ENCODE results near the gene RC3H1.
"Not testable (repeated sequence)": the region's sequence is repeated elsewhere in the genome, so short reads cannot be mapped to it uniquely, and the experiment has no call there.

The RC3H1 gene

DNA sequence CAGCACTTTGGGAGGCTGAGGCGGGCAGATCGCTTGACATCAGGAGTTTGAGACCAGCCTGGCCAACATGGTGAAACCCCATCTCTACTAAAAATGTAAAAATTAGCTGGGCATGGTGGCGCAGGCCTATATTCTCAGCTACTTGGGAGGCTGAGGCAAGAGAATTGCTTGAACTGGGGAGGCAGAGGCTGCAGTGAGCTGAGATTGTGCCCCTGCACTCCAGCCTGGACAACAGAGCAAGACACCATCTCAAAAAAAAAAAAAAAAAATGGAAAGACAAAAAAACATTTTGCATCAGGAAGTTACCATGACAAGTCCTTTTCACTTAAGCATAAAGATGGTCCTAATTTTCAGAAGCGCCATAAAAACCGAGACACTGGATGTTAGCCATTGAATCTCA is 91.6 kb downstream of the RC3H1 start:
- DNase-seq: not testable (repeated sequence)

DNA sequence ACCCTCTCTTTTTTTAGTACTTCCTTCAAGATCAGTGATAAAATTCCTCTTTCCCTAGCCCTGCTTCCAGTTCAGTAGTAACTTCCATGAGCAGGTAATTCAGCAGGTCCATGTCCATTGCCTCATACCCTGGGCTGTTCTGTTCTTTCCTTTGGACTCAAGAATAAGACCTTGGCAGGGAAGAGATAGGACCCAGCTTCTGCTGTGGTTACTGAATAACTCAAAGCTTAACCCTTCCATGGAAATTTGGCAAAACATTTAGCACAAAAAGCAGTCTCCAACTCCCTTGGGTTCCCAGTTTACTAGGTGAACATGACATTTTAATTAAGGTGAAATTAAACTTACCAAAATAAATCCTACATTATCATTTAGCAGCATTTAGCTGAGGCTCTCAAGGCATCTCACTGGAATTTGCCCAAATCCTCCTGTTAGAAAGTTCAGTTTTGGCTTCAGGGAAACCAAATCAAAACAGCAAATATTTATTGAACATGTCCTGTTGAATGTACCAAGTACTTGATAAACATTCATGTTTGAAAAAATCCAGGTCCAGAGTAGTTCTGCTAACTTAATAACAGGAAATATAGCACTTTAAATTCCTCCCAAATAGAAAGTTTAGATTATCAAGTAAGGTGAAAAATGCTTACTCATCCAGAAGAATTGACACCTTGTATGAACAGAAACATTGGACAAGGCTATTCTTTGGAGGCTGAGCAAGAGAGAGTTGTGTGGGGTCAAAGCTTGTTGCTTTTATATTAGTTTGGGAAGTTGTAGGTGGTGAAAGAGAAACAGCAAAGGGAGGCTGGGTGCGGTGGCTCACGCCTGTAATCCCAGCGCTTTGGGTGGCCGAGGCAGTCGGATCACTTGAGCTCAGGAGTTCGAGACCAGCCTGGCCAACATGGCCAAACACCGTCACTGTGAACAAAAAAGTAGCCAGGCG is 96.6 kb downstream of the RC3H1 start:
- no peak for DNase-seq

DNA sequence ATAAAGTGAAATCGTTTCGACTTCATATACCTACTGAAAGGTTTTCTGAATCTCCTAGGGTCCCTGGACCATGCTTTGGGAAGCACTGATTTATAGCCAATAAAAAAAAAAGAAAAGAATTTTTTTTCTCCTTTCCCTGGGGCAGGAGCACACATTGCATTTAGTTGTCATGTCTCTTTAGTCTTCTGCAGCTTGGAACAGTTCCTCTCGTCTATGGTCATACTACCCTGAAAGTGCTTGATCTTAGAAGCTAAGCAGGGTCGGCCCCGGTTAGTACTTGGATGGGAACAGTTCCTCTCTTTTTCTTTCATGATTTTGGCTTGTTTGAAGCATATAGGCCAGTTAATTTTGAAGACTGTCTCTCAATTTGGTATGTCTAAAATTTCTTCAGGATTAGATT is 101.3 kb downstream of the RC3H1 start:
- no peak for DNase-seq

DNA sequence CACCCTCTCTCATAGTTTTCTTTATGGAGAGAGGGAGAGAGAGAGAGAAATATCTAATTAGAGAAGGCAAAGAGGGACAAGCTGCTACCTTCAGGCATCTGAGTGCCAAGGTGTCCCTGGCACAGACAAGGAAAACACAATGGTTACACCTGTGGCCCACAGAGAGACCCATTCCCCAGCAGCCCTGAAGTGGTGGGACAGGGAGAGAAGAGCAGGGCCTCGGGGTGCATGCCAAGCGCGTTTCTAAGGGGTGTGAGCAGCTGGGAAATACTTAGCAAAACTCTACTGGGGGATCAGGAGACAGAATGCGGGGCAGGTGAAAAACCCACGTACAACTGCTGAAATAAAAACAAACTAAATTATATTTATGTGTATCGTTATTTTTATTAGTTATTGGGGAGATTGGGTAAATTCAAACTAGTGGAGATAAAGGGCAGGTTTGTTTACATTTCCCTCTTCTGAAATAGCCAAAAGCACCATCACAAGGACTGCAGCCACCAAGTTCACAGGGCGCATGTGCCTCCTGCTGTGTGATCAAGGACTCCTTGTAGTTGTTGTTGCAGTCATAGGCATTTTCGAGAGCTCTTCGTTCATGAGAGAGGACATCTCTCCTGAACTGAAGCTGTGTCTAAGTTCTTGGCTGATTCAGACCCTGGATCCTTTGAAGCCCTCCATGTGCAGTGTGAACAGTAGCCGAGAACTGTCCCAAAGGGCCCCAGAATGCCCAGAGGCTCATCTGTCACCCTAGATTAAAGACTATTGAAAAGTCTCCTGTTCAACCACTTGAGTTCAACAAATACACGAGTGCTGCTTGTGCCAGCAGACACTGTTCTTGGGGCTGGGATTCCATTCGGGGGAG is 104.3 kb downstream of the RC3H1 start:
- no peak for DNase-seq

DNA sequence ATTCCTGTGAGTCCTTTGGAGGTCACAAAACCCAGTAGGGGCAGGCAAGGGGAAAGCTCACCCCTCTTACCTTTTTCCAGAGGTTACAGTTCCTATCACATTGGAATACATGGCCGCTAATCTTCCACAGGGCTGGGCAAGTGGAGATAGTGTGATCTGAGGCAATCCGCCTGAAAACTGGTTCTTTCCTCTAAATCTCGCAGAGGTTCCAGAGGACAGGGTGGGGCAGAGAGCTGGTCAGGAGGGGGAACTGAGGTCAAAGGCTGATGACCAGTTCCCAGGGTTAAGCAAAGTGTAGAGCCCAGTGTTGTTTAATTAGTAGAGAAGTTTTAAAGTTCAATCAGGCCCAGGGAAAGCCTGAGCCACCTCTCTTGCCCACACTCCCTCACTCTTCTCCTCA is 105.0 kb downstream of the RC3H1 start, which contains the start of gene SERPINC1:
TSS of gene SERPINC1 (minus strand) at position 179 of the 400 bp plus-strand sequence. CDS start at position 111, 68 bp downstream.
- no peak for DNase-seq

DNA sequence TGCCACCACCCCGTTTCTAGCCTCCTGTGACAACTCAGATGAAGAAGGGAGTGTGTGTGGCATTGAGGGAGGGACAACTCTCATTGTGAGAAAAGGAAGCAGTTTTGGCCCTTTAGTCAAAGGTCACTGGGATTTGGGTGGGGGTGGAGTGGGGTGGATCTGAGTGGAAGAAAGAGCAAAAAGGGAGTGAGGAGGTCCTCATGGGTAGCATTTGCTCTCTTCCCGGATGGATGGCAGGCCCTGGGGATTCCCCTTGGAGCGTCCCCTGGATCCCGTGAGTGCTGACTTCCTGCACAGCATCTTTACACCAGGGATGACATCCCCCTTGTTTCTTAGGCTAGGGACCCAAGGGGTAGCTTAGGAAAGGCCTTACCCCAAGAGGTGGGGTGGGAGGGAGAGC is 105.5 kb downstream of the RC3H1 start:
- no peak for DNase-seq

DNA sequence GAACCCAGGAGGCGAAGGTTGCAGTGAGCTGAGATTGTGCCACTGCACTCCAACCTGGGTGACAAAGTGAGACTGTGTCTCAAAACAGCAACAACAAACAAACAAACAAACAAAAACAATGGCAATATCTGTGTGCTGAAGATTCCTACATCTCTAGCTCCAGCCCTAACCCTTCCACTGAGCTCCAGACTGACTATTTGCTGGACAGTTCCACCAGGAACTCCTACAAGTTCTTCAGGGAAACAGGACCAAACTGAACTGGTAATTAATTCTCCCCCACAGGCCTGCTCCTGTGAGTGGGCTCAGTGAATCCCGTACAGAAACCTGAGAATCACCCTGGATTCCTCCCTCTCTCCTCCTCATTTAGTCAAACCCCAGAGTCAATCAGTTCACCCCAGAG is 106.6 kb downstream of the RC3H1 start:
- DNase-seq: no peak

DNA sequence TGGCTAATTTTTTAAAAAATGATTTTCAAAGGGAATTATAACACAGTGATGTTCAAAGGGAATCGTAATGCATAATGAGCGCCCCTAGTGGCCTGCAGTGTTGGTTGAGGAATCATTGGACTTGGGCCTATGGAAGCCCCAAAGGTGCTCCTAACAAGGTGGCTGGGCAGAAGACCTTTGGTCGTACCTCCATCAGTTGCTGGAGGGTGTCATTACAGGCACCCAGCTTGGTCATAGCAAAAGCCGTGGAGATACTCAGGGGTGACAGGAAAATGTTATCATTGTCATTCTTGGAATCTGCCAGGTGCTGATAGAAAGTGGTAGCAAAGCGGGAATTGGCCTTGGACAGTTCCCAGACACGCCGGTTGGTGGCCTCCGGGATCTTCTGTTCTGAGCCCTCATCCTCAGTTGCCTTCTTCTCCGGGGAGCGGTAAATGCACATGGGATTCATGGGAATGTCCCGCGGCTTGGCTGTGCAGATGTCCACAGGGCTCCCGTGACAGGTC is 107.7 kb downstream of the RC3H1 start:
- no peak for DNase-seq

DNA sequence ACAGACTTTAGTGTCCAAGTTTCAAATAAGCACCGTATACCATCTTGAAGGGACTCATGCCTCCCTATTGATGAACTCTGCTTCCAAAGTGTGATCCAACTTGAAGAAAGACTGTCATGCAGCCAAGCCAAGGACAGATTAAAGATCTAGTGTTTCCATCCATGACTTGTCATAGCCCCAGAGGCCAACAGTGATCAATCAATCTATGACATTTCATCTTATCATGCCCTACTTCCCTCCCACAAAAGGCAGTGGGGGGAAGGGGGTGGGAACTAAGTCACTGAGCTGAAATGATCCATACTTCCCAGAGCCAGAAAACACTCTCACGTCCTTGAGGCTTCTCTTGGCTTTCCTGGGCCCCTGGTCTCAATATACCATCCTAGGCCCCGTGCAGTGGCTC is 109.0 kb downstream of the RC3H1 start:
- no peak for DNase-seq

DNA sequence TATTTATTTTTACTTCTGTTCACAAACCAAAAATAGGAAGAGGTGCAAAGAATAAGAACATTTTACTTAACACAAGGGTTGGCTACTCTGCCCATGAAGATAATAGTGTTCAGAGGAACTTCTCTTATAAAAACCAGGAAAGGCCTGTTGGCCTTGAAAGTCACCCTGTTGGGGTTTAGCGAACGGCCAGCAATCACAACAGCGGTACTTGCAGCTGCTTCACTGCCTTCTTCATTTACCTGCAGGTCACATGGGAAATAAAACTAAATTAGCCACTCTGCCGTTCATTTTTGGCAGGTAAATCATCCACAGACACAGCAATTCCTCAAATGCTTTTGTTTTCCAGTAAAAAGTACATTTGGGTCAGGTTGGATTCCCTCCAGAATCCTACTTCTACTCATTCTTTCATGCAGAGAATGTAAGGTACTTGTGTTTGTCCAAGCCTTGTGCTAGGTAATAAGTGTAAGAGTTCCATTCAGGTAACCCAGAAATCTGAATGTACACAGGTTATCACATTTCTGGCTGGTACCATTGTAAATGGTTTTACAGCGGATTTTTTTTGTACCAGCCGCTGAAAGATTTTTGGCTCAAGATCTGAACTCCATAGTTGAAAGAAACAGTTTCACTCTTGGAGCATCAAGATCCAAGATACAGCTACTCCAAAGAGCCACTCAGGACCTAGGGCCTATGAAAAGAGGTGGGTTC is 118.2 kb downstream of the RC3H1 start:
- no peak for DNase-seq

DNA sequence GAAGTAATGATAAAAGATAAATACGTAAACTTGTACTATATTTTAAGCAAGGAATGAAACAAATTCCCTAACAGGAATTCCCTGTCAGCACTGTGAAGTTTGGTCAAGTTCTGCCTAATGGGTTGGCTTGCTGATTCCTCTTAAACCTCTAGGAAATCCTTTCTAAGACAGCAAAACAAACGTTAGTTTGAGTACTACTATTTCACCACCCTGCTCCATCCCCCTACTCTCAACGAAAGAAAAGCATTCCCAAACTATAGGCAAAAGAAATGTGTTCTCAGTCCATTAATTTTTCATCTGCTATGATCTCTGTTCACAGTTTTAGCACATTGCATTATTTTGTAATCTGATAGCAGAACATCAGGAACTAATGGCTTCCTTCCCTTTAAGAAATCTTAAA is 121.2 kb downstream of the RC3H1 start:
- no peak for DNase-seq

DNA sequence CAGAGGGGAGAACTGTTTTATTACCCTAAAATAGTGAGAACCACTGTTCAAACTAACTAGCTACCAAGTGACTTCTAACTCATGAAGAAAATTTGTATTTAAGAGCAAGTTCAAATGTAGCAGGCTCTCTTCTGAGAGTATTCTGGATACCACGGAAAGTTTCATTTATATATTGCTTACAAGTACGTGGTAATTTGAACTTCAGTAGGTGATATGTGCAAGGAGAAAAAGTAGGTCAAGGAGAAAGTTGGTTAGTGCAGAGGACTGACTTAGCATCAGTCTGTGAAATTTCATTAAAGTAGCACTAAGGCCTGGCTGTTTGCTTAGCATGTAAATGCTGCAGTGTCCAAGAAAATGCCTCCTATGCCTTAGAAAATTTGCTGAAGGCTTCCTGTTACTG is 121.7 kb downstream of the RC3H1 start:
- no peak for DNase-seq

DNA sequence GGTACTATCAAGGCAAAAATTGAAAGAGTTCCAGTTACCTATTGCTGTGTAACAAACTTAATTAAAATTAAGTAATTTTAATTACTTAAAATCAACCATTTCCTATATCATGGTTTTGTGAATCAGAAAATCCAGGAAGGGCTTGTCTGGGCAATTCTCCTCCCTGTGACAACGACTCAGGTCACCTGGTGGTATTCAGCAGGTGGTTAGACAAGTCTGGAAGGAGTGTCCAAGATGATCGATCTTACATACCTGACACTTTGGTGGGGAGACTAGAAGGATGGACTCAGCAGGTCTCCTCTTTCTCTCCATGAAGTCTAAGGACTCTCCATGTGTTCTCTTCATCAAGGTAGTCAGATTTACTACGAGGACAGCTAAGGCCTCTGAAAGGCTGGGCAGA is 128.0 kb downstream of the RC3H1 start:
- DNase-seq: no peak

DNA sequence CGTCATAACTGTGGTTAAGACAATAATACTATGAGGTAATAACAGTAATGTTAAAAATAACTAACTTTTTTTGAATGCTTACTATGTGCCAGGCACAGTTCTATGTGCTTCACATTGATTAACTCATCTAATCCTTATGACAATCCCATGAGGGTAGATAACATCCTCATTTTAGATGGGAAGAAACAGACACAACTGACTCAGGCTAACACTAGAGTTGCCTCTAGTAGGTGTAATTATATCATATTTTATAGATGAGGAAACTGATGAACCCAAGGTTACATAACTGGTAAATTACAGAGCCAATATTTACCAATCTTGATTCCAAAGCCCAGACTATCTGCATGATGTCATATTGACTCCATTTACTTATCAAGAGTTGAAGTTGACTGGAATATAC is 128.5 kb downstream of the RC3H1 start:
- DNase-seq: no peak

DNA sequence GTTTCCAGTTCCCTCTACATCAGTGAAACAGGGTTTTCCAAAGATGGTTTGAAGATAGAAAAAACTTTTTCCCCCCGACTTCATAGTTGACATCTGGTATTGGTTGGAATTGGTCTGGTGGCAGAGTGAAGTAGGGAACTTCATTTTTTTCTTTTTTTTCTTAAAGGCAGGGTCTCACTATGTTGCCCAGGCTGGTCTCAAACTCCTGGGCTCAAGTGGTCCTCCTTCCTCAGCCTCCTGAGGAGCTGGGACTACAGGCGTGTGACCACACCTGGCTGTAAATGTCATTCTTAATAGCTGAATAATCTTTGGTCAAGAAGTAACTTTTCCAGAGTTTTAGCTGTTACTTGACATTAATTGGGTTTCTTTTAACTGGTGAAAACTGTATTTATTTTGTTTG is 132.3 kb downstream of the RC3H1 start:
- no peak for DNase-seq

DNA sequence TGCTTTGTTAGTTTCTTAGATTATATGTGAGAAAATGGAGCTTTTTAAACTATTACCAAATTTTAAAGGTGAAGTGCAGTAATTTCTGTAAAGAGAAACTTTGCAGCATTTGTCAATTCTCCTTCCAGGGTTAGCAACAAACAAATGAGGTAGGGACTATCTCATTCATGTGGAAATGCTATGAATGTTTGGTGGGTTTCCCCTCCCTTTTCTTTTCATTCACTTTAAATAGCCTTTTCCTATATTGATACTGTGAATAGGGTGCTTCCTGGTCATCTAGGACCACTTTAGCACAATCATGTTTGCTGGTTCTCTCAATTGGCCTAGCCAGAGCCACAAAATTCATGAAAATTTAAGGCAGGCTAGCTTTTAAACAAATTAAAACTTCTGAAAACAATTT is 133.4 kb downstream of the RC3H1 start:
- no peak for DNase-seq

DNA sequence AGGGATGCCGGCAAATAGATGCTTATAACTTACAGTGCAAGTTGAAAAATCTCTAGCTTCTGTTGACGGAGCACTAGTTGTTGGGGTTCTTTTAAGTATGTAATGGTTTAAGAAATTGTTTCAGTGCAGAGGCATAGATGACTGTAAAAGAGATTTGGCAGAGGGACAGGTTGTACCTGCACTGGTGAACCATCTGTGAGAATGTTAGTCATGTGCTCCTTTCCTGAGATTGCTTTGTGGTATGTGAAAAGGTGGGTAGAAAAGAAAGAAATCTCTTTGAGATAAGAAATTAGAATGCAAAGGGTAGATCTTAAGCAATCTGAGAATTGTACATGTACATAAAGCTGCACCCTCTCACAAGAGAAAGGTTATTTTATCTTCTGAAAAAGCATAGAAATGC is 134.5 kb downstream of the RC3H1 start:
- no peak for DNase-seq

DNA sequence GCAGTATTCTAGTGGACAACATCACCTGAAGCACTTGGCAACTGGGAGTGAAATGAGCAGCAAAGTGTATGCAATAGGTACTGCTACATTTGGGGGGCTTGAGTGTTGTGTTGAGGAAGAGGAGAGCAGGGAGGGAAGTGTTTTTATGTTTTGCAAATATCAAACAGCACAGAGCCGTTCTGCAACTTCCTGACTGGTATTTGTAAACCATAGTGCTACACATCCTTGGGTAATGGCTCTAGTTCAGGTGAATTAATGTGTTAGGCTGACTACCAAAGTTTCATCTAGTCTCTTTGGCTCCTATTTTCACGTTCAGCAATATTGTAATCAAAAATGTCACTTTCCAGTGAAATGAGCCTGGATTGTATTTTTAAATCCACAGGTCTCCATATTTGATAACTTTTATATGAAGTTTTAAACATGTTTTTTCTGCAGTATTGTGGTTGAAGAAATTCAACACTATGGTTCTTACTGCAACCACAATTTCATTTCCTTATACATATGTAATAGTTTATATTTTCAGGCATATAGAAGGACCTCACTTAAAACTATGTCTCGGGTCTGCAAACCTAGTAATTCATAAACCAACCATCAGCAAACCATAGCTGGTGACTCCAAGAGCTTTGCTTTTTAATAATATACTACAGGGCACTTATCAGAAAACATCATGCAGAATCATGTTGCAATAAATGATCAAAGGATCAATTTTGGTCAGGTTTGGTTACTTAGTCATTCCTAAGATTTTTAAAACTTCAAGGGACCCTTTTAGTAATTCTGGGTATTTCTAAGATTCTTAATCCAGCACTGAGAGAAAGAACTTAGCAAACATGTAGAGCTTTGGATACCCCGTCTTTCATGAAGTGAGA is 135.2 kb downstream of the RC3H1 start:
- no peak for DNase-seq

DNA sequence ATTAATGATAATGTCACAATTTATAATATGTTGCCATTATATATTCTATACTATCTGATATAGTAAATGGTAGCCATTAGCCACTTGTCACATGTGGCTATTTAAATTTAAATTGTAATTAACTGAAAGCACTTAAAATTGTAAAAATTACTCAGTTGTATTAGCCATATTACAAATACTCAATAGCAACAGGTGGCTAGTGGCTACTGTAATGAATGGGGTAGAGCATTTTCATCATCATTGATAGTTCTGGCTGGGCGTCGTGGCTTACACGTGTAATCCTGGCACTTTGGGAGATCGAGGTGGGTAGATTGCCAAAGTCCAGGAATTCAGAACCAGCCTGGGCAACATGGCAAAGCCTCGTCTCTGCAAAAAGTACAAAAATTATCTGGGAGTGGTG is 137.5 kb downstream of the RC3H1 start:
- no peak for DNase-seq

All from NCI-H187 treated with DMSO at 0.1 percent for 48 hours (cell line).